MM.1S (cell line): ENCODE results near the gene ADAP1.

Experiments used
- DNase-seq: peaks from one replicate; pipeline ENCODE4 v3.0.0-alpha.2; 2015
- H2AFZ ChIP-seq: fragments of 300-600 bp; sonication (generic); 2 replicates; pipeline ENCODE4 v1.6.0; 2016; ENCODE audit warnings: antibody characterized with exemption, low read length
- H3F3A ChIP-seq: fragments of 300-600 bp; sonication (generic); 2 replicates; pipeline ENCODE4 v1.6.1; 2016; ENCODE audit warnings: mild to moderate bottlenecking, antibody characterized with exemption, low read length, moderate library complexity, mixed read lengths; ENCODE audit not compliant: insufficient read depth
- H3K27ac ChIP-seq: fragments of 300-600 bp; sonication (generic); 2 replicates; pipeline ENCODE4 v1.5.1; 2016; ENCODE audit warnings: mild to moderate bottlenecking, low read length
- H3K27me3 ChIP-seq: fragments of 300-600 bp; sonication (generic); replicated peaks from 2 replicates; pipeline ENCODE4 v1.6.0; 2016; ENCODE audit warnings: low read length; ENCODE audit not compliant: insufficient read depth
- H3K36me3 ChIP-seq: fragments of 300-600 bp; sonication (generic); replicated peaks from 2 replicates; pipeline ENCODE4 v1.6.1; 2016; ENCODE audit warnings: mild to moderate bottlenecking, low read length, mixed read lengths; ENCODE audit not compliant: insufficient read depth
- H3K4me1 ChIP-seq: fragments of 300-600 bp; sonication (generic); 2 replicates; pipeline ENCODE4 v1.6.1; 2016; ENCODE audit warnings: low read length, mixed read lengths
- H3K4me2 ChIP-seq: fragments of 300-600 bp; sonication (generic); 2 replicates; pipeline ENCODE4 v1.6.0; 2016; ENCODE audit warnings: low read depth, low read length
- H3K4me3 ChIP-seq: fragments of 300-600 bp; sonication (generic); 2 replicates; pipeline ENCODE4 v1.5.1; 2016; ENCODE audit warnings: low read length, mixed read lengths
- H3K79me2 ChIP-seq: fragments of 300-600 bp; sonication (generic); 2 replicates; pipeline ENCODE4 v1.6.1; 2016; ENCODE audit warnings: mixed run types, low read length, mixed read lengths
- H3K9ac ChIP-seq: fragments of 300-600 bp; sonication (generic); 2 replicates; pipeline ENCODE4 v1.6.1; 2016; ENCODE audit warnings: low read length, mixed read lengths
- H3K9me2 ChIP-seq: fragments of 300-600 bp; sonication (generic); replicated peaks from 2 replicates; pipeline ENCODE4 v1.6.1; 2016; ENCODE audit warnings: mild to moderate bottlenecking, low read length, mixed read lengths; ENCODE audit not compliant: insufficient read depth
- H3K9me3 ChIP-seq: fragments of 300-600 bp; sonication (generic); replicated peaks from 2 replicates; pipeline ENCODE4 v1.6.1; 2016; ENCODE audit warnings: mild to moderate bottlenecking, low read length, mixed read lengths; ENCODE audit not compliant: insufficient read depth
- H4K20me1 ChIP-seq: fragments of 300-600 bp; sonication (generic); 2 replicates; pipeline ENCODE4 v1.6.1; 2016; ENCODE audit warnings: mild to moderate bottlenecking, low read length, moderate library complexity, mixed read lengths; ENCODE audit not compliant: insufficient read depth
- EZH2 ChIP-seq: fragments of 300-600 bp; sonication (generic); optimal IDR thresholded peaks from 2 replicates; pipeline ENCODE3; 2017; ENCODE audit warnings: low read depth, mild to moderate bottlenecking, antibody characterized with exemption, low read length, mixed read lengths
- EZH2phosphoT487 ChIP-seq: fragments of 300-600 bp; sonication (generic); IDR thresholded peaks from 2 replicates; pipeline ENCODE4 v1.6.1; 2018; ENCODE audit warnings: antibody characterized with exemption, low read length
- TF ChIP-seq, protein P1 (sequence below): fragments of 300-600 bp; sonication (generic); IDR thresholded peaks from 2 replicates; pipeline ENCODE4 v1.5.1; 2016; ENCODE audit warnings: antibody characterized with exemption, low read length, mixed read lengths

Gene ADAP1

DNA sequence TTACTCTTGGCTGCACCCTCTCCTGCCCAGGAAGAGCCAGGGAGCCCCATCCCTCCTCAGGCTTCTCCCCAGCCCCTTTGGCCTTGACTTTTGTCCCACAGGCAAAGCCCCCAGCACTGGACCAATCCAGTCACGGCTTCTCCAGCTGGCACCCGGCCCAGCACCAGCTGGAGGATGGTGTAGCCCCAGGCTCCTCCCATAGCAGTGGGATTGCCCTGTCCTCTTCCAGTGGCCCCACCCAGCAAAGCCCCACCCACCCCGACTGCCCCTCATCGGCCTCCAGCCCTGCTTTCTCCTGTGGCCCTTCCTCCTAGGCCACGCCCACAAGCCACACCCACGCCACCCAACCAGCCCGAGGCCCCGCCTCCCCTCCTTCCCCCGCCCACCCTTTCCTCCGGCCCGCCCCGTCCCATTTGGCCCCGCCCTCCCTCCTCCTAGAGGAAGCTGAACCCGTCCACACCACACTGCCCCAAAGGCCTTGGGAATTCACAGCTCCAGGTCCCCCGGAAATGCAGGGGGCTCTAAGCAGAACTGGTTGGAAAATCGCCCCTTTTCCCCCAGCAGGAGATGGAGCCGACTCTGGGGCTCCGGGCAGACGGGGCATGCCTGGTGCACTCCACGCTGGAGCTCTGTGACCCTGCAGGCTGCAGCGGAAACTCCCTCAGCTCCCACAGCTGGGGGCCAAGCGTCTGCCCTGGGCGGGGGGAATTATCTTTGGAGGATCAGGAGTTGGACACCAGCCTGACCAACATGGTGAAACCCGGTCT, 52.9 kb downstream of the ADAP1 start:
- TF ChIP-seq EZH2, result no peak
- TF ChIP-seq, protein P1, sequence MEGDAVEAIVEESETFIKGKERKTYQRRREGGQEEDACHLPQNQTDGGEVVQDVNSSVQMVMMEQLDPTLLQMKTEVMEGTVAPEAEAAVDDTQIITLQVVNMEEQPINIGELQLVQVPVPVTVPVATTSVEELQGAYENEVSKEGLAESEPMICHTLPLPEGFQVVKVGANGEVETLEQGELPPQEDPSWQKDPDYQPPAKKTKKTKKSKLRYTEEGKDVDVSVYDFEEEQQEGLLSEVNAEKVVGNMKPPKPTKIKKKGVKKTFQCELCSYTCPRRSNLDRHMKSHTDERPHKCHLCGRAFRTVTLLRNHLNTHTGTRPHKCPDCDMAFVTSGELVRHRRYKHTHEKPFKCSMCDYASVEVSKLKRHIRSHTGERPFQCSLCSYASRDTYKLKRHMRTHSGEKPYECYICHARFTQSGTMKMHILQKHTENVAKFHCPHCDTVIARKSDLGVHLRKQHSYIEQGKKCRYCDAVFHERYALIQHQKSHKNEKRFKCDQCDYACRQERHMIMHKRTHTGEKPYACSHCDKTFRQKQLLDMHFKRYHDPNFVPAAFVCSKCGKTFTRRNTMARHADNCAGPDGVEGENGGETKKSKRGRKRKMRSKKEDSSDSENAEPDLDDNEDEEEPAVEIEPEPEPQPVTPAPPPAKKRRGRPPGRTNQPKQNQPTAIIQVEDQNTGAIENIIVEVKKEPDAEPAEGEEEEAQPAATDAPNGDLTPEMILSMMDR, result no peak
- TF ChIP-seq EZH2phosphoT487, result no peak
- Histone ChIP-seq H3K9ac (no peak overlapping the region), H3K27ac (no peak overlapping the region)

DNA sequence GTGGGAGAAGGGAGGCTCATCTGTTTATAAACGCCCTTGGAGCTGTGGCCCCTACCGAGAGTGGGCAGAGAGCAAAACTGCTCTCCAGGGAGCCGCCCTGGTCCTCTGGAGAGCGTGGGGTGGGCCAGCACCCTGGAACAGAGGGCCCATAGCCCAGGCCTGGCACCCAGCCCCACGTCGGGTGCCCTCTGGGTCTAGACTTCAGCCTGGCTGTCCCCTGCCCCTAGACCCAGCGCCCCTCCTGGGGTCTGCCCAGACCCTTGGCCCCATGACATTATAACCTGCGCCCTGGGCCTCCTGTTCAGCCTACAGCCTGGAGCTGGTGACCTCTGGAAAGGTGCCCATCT, 53.5 kb downstream of the ADAP1 start:
- Histone ChIP-seq H3K27ac (no peak overlapping the region), H4K20me1 (no peaks in the 10 kb centered on the region), H3K36me3 (no peaks in the 10 kb centered on the region; the same call in 1 of the 2 replicates), H2AFZ (no peak overlapping the region), H3F3A (peaks cover 4% of the 10 kb centered on the region; the same call in 1 of the 2 replicates), H3K9me2 (no peaks in the 10 kb centered on the region), H3K27me3 (no peaks in the 10 kb centered on the region), H3K4me2 (no peak overlapping the region), H3K9ac (no peak overlapping the region), H3K9me3 (no peaks in the 10 kb centered on the region), H3K79me2 (no peaks in the 10 kb centered on the region), H3K4me3 (no peak overlapping the region), H3K4me1 (no peaks in the 10 kb centered on the region)
- TF ChIP-seq, protein P1, result no peak
- TF ChIP-seq EZH2 (no peak), EZH2phosphoT487 (no peak)
- no peak for DNase-seq

More for the DNA sequence above, 52.9 kb downstream of the ADAP1 start:
- peaks cover 4% of the 10 kb centered on the region; the same call in 1 of the 2 replicates for H3F3A ChIP-seq
- H3K36me3 ChIP-seq, result no peaks in the 10 kb centered on the region
- H3K79me2 ChIP-seq, result no peaks in the 10 kb centered on the region
- DNase-seq, result no peak
- H3K4me1 ChIP-seq, result no peaks in the 10 kb centered on the region
- H3K4me3 ChIP-seq, result no peak overlapping the region
- no peak overlapping the region for H3K4me2 ChIP-seq
- H4K20me1 ChIP-seq, result no peaks in the 10 kb centered on the region
- no peaks in the 10 kb centered on the region for H3K9me2 ChIP-seq
- H3K9me3 ChIP-seq, result no peaks in the 10 kb centered on the region; the same call in 1 of the 2 replicates
- H3K27me3 ChIP-seq, result no peaks in the 10 kb centered on the region
- no peak overlapping the region for H2AFZ ChIP-seq

DNA sequence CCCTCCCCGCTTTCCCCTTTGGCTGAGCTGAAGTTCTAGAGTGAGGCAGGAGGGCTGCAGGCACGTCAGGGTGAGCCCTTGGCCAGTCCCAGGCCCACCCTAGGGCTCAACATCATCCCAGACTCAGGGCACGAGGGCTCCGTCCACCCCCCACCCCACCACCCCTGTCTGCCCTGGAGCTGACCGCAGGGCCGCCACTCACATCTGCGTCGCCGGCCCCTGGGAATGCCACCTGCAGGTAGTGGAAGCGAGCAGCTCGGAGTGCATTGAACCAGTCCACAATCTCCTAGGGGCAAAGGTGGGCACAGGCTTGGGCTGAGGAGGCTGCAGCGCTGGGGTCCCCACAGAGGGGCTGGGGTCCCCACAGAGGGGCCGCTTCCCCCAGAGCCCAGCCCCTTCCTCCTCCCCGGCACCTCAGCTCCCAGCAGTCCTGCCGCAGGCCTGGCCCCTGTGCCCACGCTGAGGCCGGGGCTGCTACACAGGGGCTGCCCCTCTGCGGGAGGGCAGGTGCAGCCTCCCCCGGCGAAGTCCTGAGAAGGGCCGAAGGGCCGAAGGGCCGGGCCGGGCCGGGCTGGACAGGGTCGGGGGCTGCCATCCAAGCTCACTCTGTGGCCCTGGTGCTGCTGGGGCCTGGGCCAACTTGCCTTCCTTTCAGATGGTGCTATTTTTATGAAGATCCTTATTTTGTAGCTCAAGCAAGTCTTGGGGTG, 54.0 kb downstream of the ADAP1 start:
- no peak overlapping the region for H2AFZ ChIP-seq
- TF ChIP-seq EZH2 (no peak), EZH2phosphoT487 (no peak)
- TF ChIP-seq, protein P1, result no peak
- no peak for DNase-seq
- no peak overlapping the region for H3K4me3 ChIP-seq
- H3K4me2 ChIP-seq, result no peak overlapping the region
- no peak overlapping the region for H3K9ac ChIP-seq
- no peaks in the 10 kb centered on the region for H4K20me1 ChIP-seq
- H3K36me3 ChIP-seq, result peaks cover 4% of the 10 kb centered on the region
- H3K4me1 ChIP-seq, result no peaks in the 10 kb centered on the region
- peaks cover 4% of the 10 kb centered on the region; the same call in 1 of the 2 replicates for H3F3A ChIP-seq
- H3K9me2 ChIP-seq, result no peaks in the 10 kb centered on the region
- no peaks in the 10 kb centered on the region for H3K27me3 ChIP-seq
- no peaks in the 10 kb centered on the region for H3K79me2 ChIP-seq
- H3K9me3 ChIP-seq, result no peaks in the 10 kb centered on the region
- H3K27ac ChIP-seq, result no peak overlapping the region
